Neural progenitor cell (in vitro differentiated cells): ENCODE results near the gene STARD6. TPM values are rescaled to one million over a fixed set of nuclear protein-coding genes. Genes with fewer than 3 reads are reported as not detected.

Experiments
- DNase-seq: peaks from one replicate; pipeline ENCODE4 v3.0.0-alpha.2; 2016; ENCODE audit warnings: low spot score
- H2AFZ ChIP-seq: fragments of 200-600 bp; sonication (generic); replicated peaks from 2 replicates; pipeline ENCODE4 v1.6.1; 2016; ENCODE audit warnings: antibody characterized with exemption
- H3F3A ChIP-seq: fragments of 200-600 bp; sonication (generic); 2 replicates; pipeline ENCODE4 v1.6.1; 2016; ENCODE audit warnings: antibody characterized with exemption, low read depth
- H3K27ac ChIP-seq: fragments of 200-600 bp; sonication (generic); 2 replicates; pipeline ENCODE4 v1.5.1; 2016; ENCODE audit warnings: mild to moderate bottlenecking
- H3K27me3 ChIP-seq: fragments of 200-600 bp; sonication (generic); 2 replicates; pipeline ENCODE4 v1.6.1; 2016; ENCODE audit warnings: mild to moderate bottlenecking, moderate library complexity
- H3K36me3 ChIP-seq: fragments of 200-600 bp; sonication (generic); 2 replicates; pipeline ENCODE4 v1.5.1; 2016
- H3K4me1 ChIP-seq: fragments of 200-600 bp; sonication (generic); 2 replicates; pipeline ENCODE4 v1.6.1; 2016; ENCODE audit warnings: mixed run types
- H3K4me2 ChIP-seq: fragments of 200-600 bp; sonication (generic); 2 replicates; pipeline ENCODE4 v1.6.1; 2016
- H3K4me3 ChIP-seq: fragments of 200-600 bp; sonication (generic); 2 replicates; pipeline ENCODE4 v1.5.1; 2016
- H3K79me2 ChIP-seq: fragments of 200-600 bp; sonication (generic); 2 replicates; pipeline ENCODE4 v1.6.1; 2016; ENCODE audit warnings: low read depth
- H3K9ac ChIP-seq: fragments of 200-600 bp; sonication (generic); 2 replicates; pipeline ENCODE4 v1.6.1; 2016
- H3K9me3 ChIP-seq: fragments of 200-600 bp; sonication (generic); 2 replicates; pipeline ENCODE4 v1.5.1; 2016; ENCODE audit warnings: low read depth
- H4K20me1 ChIP-seq: fragments of 200-600 bp; sonication (generic); 2 replicates; pipeline ENCODE4 v1.6.1; 2016; ENCODE audit warnings: low read depth
- H3K27ac Mint-ChIP-seq: 3 replicates; pipeline ENCODE4 v1.8.0; 2021; ENCODE audit warnings: mixed read lengths
- H3K27me3 Mint-ChIP-seq: 2 replicates; pipeline ENCODE4 v1.8.0; 2022; ENCODE audit warnings: low read depth, mild to moderate bottlenecking, inconsistent platforms, moderate library complexity, mixed read lengths; ENCODE audit not compliant: insufficient read depth
- H3K36me3 Mint-ChIP-seq: 3 replicates; pipeline ENCODE4 v1.8.0; 2021; ENCODE audit warnings: mixed read lengths
- H3K4me1 Mint-ChIP-seq: 3 replicates; pipeline ENCODE4 v1.8.0; 2021; ENCODE audit warnings: mixed read lengths
- H3K4me3 Mint-ChIP-seq: 3 replicates; pipeline ENCODE4 v1.8.0; 2021; ENCODE audit warnings: mild to moderate bottlenecking, moderate library complexity, mixed read lengths
- H3K9me3 Mint-ChIP-seq: 3 replicates; pipeline ENCODE4 v1.8.0; 2020; ENCODE audit warnings: mixed read lengths
- EZH2 ChIP-seq: fragments of 200-600 bp; sonication (generic); IDR thresholded peaks from 2 replicates; pipeline ENCODE4 v1.6.1; 2017; ENCODE audit warnings: antibody characterized with exemption, mild to moderate bottlenecking, moderate library complexity
- EZH2phosphoT487 ChIP-seq: fragments of 200-600 bp; sonication (generic); IDR thresholded peaks from 2 replicates; pipeline ENCODE4 v1.6.1; 2017; ENCODE audit warnings: antibody characterized with exemption
- total RNA-seq: library from RNA; depleted of rRNA; stranded (reverse); fragments of >200 nt; gene quantifications from 2 replicates; pipeline ENCODE4 v1.2.3, GENCODE V29; 2015; ENCODE audit warnings: low replicate concordance
- TF ChIP-seq, protein P1 (sequence below): fragments of 200-600 bp; sonication (generic); IDR thresholded peaks from 2 replicates; pipeline ENCODE4 v1.5.1; 2017; ENCODE audit warnings: antibody characterized with exemption, mild to moderate bottlenecking

Gene STARD6
- total RNA-seq, 1 donor from 2014 or later = not detected

- TF ChIP-seq, protein P1, sequence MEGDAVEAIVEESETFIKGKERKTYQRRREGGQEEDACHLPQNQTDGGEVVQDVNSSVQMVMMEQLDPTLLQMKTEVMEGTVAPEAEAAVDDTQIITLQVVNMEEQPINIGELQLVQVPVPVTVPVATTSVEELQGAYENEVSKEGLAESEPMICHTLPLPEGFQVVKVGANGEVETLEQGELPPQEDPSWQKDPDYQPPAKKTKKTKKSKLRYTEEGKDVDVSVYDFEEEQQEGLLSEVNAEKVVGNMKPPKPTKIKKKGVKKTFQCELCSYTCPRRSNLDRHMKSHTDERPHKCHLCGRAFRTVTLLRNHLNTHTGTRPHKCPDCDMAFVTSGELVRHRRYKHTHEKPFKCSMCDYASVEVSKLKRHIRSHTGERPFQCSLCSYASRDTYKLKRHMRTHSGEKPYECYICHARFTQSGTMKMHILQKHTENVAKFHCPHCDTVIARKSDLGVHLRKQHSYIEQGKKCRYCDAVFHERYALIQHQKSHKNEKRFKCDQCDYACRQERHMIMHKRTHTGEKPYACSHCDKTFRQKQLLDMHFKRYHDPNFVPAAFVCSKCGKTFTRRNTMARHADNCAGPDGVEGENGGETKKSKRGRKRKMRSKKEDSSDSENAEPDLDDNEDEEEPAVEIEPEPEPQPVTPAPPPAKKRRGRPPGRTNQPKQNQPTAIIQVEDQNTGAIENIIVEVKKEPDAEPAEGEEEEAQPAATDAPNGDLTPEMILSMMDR = no peak
- TF ChIP-seq EZH2 (no peak), EZH2phosphoT487 (no peak)
- H3K9me3 Mint-ChIP-seq = no peaks in the 10 kb centered on the region
- H3K27me3 ChIP-seq = no peaks in the 10 kb centered on the region
- no peak for DNase-seq
- no peak overlapping the region for H2AFZ ChIP-seq
- no peak overlapping the region for H3K9ac ChIP-seq
- H3F3A ChIP-seq = no peaks in the 10 kb centered on the region
- no peaks in the 10 kb centered on the region for H3K79me2 ChIP-seq
- no peaks in the 10 kb centered on the region for H3K36me3 ChIP-seq
- H3K27ac ChIP-seq = no peak overlapping the region
- H3K4me1 ChIP-seq = no peaks in the 10 kb centered on the region
- no peaks in the 10 kb centered on the region for H4K20me1 ChIP-seq
- peaks cover 3% of the 10 kb centered on the region for H3K27me3 Mint-ChIP-seq
- H3K4me3 ChIP-seq = no peak overlapping the region
- H3K36me3 Mint-ChIP-seq = no peaks in the 10 kb centered on the region
- no peaks in the 10 kb centered on the region for H3K4me1 Mint-ChIP-seq
- no peak overlapping the region for H3K27ac Mint-ChIP-seq
- no peak overlapping the region for H3K4me2 ChIP-seq
- H3K9me3 ChIP-seq = no peaks in the 10 kb centered on the region
- H3K4me3 Mint-ChIP-seq = no peak overlapping the region
Observed at GRCh38 chr18:54327818-54328217, 29.8 kb downstream of the STARD6 start.

DNA sequence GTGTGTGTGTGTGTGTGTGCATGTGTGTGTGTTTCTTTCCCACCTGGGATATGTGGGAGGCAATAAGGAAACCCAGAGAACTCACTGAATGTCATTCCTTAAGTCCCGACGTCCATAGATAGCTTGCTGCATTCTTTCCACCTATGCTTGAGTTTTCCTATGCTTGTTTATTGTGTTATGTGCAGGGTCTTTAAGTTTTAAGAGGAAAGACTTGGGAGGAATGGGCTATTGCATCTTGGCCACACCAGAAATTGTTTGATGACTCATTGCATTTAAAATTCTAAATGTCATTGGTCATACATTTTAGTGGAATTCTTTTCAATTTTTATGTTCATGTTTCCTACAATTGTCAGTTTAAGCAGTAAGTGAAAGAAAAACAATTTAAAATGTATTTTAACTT, 33.7 kb downstream of the STARD6 start:
- H3K9me3 ChIP-seq = no peaks in the 10 kb centered on the region
- H3K27ac Mint-ChIP-seq = no peak overlapping the region

DNA sequence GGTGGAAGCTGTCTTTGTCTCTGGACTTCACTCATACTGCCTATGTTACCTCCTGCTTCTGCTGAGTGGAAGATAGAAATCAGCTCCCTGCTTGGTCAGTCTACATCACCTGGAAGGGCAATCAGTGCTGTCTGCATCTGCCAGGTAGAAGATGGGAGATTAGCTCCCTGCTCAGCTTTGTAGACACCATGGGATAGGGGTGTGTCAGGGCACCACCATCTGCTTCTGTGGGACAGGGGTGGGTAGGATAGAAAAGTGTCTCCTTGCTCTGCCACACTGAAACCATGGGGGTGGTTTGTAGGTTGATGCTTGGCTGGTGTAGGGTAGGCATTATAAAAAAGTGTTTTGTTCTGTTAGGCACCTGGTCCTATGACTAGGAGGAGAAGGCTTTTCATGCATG, 34.1 kb downstream of the STARD6 start:
- Histone ChIP-seq H2AFZ (no peak overlapping the region), H3K79me2 (no peaks in the 10 kb centered on the region), H3K36me3 (no peaks in the 10 kb centered on the region), H3K9me3 (no peaks in the 10 kb centered on the region), H3K4me3 (no peak overlapping the region), H3K4me2 (no peak overlapping the region), H3F3A (peaks cover 5% of the 10 kb centered on the region), H3K4me1 (peaks cover 11% of the 10 kb centered on the region), H3K27me3 (no peaks in the 10 kb centered on the region), H3K27ac (no peak overlapping the region), H3K9ac (no peak overlapping the region), H4K20me1 (no peaks in the 10 kb centered on the region)
- no peak overlapping the region for H3K4me3 Mint-ChIP-seq
- no peaks in the 10 kb centered on the region for H3K36me3 Mint-ChIP-seq
- H3K27ac Mint-ChIP-seq = no peak overlapping the region
- H3K9me3 Mint-ChIP-seq = no peaks in the 10 kb centered on the region
- peaks cover 5% of the 10 kb centered on the region for H3K4me1 Mint-ChIP-seq
- TF ChIP-seq, protein P1 = no peak
- no peak for TF ChIP-seq EZH2phosphoT487
- no peak for TF ChIP-seq EZH2
- peaks cover 2% of the 10 kb centered on the region for H3K27me3 Mint-ChIP-seq
- no peak for DNase-seq

More for the DNA sequence above, 33.7 kb downstream of the STARD6 start:
- Mint-ChIP-seq H3K36me3 (no peaks in the 10 kb centered on the region), H3K4me1 (peaks cover 5% of the 10 kb centered on the region), H3K9me3 (no peaks in the 10 kb centered on the region), H3K4me3 (no peak overlapping the region), H3K27me3 (peaks cover 2% of the 10 kb centered on the region)
- H2AFZ ChIP-seq = no peak overlapping the region
- no peak for TF ChIP-seq EZH2phosphoT487
- TF ChIP-seq EZH2 = no peak
- TF ChIP-seq, protein P1 = no peak
- no peak for DNase-seq
- no peaks in the 10 kb centered on the region for H3K27me3 ChIP-seq
- no peak overlapping the region for H3K4me2 ChIP-seq
- H4K20me1 ChIP-seq = no peaks in the 10 kb centered on the region
- no peak overlapping the region for H3K4me3 ChIP-seq
- H3K36me3 ChIP-seq = no peaks in the 10 kb centered on the region
- H3F3A ChIP-seq = peaks cover 5% of the 10 kb centered on the region
- no peak overlapping the region for H3K27ac ChIP-seq
- peaks cover 11% of the 10 kb centered on the region for H3K4me1 ChIP-seq
- H3K79me2 ChIP-seq = no peaks in the 10 kb centered on the region
- no peak overlapping the region for H3K9ac ChIP-seq
